ENCODE results near the gene FOXS1. TPM values are rescaled to one million over a fixed set of nuclear protein-coding genes. Genes with fewer than 3 reads are reported as not detected.
"Not testable (repeated sequence)": the region's sequence is repeated elsewhere in the genome, so short reads cannot be mapped to it uniquely, and the experiment has no call there.

FOXS1 gene
- total RNA-seq, 1 experiment from 2014 or later: 0.07 TPM

DNA sequence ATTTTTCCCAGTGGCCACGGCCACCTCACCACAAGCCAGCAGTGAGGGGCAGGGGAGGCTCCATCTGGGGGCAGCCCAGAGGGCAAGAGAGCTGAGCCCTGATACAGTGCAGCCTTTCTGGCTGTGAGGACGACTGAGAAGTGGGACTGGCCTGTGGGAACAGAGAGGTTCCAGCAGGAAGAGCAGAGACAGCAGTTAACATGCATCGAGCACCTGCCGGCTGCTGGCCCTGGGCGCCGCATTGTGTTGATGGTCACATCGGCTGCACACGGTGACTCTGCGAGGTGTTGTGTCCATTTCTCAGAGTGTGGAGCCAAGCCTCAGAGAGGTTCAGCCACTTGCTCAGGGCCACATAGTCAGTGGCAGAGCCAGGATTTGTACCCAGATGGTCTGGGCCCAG, 9.8 kb downstream of the FOXS1 start:
- DNase-seq: no peak
- H3K36me3 ChIP-seq: no peaks in the 10 kb centered on the region
- H3K4me3 ChIP-seq: no peak overlapping the region
- H3K9me3 ChIP-seq: no peaks in the 10 kb centered on the region; the same call in 1 of the 2 replicates
- H3K27me3 ChIP-seq: no peaks in the 10 kb centered on the region

GRCh38 chr20:31833931-31834521, 11.4 kb downstream of the FOXS1 start:
- Histone ChIP-seq H3K9me3 (no peaks in the 10 kb centered on the region; the same call in 1 of the 2 replicates), H3K27me3 (no peaks in the 10 kb centered on the region), H3K36me3 (no peaks in the 10 kb centered on the region), H3K4me3 (no peak overlapping the region)
- no peak for DNase-seq

GRCh38 chr20:31833130-31833930, 12.1 kb downstream of the FOXS1 start:
- no peaks in the 10 kb centered on the region; the same call in 1 of the 2 replicates for H3K9me3 ChIP-seq
- peak; percentile 40 for DNase-seq
- H3K36me3 ChIP-seq: no peaks in the 10 kb centered on the region
- H3K4me3 ChIP-seq: no peak overlapping the region
- no peaks in the 10 kb centered on the region for H3K27me3 ChIP-seq

GRCh38 chr20:31831771-31832306, 13.6 kb downstream of the FOXS1 start:
- Histone ChIP-seq H3K36me3 (no peaks in the 10 kb centered on the region), H3K27me3 (no peaks in the 10 kb centered on the region), H3K9me3 (no peaks in the 10 kb centered on the region; the same call in 1 of the 2 replicates), H3K4me3 (no peak overlapping the region)
- DNase-seq: no peak

- Histone ChIP-seq H3K27me3 (no peaks in the 10 kb centered on the region), H3K4me3 (no peak overlapping the region), H3K36me3 (no peaks in the 10 kb centered on the region), H3K9me3 (no peaks in the 10 kb centered on the region)
- DNase-seq: no peak
Observed at GRCh38 chr20:31831211-31831610, 14.2 kb downstream of the FOXS1 start.

DNA sequence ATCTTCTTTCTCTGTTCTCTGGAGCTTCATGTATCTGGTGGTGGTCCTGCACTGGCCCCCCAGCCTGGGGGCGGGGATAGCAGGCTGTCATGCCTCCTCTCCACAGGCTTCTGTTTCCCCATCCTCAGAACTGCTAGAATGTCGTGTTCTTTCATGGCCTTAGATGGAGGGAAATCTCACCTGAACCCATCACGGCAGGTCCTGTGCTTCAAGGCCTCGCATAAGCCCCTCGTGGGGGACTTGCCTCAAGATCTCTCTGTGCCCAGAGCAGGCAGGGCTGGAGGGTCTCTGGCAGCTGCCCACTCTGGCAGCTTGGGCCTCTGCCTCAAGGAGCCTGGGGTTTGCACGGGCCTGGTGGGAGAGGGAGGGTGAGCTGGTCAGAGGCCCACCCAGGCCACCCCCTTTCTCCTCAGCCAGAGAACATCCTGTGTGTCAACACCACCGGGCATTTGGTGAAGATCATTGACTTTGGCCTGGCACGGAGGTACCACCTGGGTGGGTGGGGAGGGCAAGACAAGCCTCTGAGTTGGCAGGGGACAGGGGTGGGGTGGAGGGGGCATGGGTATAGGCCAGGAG, 14.9 kb downstream of the FOXS1 start:
- Histone ChIP-seq H3K4me3 (no peak overlapping the region), H3K9me3 (no peaks in the 10 kb centered on the region), H3K36me3 (no peaks in the 10 kb centered on the region), H3K27me3 (no peaks in the 10 kb centered on the region)
- DNase-seq: no peak

- Histone ChIP-seq H3K4me3 (no peak overlapping the region), H3K9me3 (no peaks in the 10 kb centered on the region), H3K27me3 (no peaks in the 10 kb centered on the region), H3K36me3 (no peaks in the 10 kb centered on the region)
- DNase-seq: no peak
Observed at GRCh38 chr20:31829731-31830130, 15.7 kb downstream of the FOXS1 start.

GRCh38 chr20:31828016-31828415, 17.4 kb downstream of the FOXS1 start:
- not testable (repeated sequence) for H3K27me3 ChIP-seq, DNase-seq, H3K9me3 ChIP-seq, H3K4me3 ChIP-seq, H3K36me3 ChIP-seq

DNA sequence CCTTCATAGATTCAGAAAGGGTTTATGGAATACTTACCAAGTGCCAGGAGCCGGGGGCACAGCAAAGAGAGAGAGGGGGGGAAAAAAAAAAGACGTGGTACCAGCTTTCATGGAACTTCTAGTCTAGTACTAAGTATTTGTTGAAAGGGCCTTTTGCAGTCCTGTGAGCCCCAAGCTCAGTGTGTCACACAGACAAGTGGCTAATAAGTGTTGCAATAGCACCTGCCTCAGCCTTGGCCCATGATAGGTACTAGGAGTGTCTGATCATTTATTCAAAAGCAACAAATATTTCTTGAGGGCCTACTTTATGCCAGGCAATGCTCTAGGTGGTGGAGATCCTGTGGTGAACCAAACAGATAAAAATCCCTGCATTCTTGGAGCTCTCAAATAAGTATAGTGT, 18.3 kb downstream of the FOXS1 start:
- H3K36me3 ChIP-seq: no peaks in the 10 kb centered on the region
- H3K4me3 ChIP-seq: no peak overlapping the region
- no peaks in the 10 kb centered on the region for H3K27me3 ChIP-seq
- no peaks in the 10 kb centered on the region for H3K9me3 ChIP-seq
- DNase-seq: no peak

- Histone ChIP-seq H3K4me3 (no peak overlapping the region), H3K36me3 (no peaks in the 10 kb centered on the region), H3K27me3 (no peaks in the 10 kb centered on the region), H3K9me3 (no peaks in the 10 kb centered on the region)
- no peak for DNase-seq
Observed at GRCh38 chr20:31826074-31826473, 19.3 kb downstream of the FOXS1 start.

GRCh38 chr20:31824554-31825313, 20.7 kb downstream of the FOXS1 start:
- H3K27me3 ChIP-seq: no peaks in the 10 kb centered on the region
- no peaks in the 10 kb centered on the region for H3K36me3 ChIP-seq
- no peaks in the 10 kb centered on the region for H3K9me3 ChIP-seq
- DNase-seq: no peak
- no peak overlapping the region for H3K4me3 ChIP-seq

GRCh38 chr20:31824125-31824485, 21.3 kb downstream of the FOXS1 start:
- Histone ChIP-seq H3K9me3 (no peaks in the 10 kb centered on the region), H3K36me3 (no peaks in the 10 kb centered on the region), H3K4me3 (no peak overlapping the region), H3K27me3 (no peaks in the 10 kb centered on the region)
- DNase-seq: no peak

- no peaks in the 10 kb centered on the region for H3K36me3 ChIP-seq
- no peak for DNase-seq
- no peaks in the 10 kb centered on the region for H3K9me3 ChIP-seq
- H3K27me3 ChIP-seq: no peaks in the 10 kb centered on the region
- no peak overlapping the region for H3K4me3 ChIP-seq
Observed at GRCh38 chr20:31823360-31824124, 21.9 kb downstream of the FOXS1 start.

DNA sequence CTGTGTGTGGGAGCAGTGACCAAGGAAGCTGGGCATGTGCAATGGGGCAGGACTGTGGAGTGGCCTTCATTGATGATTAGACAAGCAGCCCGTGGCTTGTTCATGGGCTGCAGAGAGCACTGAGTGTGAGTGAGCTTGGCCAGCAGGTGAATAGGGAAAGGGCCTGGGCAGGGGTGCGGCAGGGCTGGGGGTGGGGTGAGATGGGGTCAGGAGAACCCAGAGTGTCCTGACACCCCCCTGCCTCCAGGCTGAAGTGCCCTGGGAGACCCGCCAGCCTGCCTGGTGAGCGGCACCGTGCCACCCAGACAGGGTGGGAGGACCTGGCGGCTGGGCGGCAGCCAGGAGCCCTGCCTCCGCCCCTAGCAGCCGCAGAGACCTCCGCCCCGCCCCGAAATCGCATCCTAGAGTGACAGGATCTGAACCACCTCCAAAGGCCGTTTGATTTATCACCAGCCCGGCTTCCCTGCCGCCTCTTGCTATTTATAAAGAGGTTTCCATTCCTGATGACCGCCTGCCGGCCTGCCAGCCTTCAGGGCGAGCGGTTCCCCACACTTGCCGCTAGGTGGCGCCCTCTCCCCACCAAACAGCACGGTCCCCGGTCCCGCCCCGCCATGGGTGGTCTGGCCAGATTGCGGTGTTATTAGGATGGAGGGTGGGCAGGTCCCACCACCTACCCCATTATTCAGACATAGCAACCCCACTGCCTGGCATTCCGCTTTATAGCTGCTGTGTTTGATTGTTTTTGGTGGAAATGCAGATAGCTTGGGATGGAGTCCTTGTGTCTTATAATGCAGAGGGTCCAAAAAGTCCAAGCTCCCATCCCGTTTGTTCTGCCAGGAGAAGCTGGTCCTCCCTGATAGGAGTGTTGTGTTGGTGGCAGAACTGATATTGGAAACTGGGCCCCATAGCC, 22.7 kb downstream of the FOXS1 start:
- H3K4me3 ChIP-seq: no peak overlapping the region
- no peaks in the 10 kb centered on the region for H3K9me3 ChIP-seq
- DNase-seq: peak; percentile 47
- no peaks in the 10 kb centered on the region for H3K27me3 ChIP-seq
- no peaks in the 10 kb centered on the region for H3K36me3 ChIP-seq

DNA sequence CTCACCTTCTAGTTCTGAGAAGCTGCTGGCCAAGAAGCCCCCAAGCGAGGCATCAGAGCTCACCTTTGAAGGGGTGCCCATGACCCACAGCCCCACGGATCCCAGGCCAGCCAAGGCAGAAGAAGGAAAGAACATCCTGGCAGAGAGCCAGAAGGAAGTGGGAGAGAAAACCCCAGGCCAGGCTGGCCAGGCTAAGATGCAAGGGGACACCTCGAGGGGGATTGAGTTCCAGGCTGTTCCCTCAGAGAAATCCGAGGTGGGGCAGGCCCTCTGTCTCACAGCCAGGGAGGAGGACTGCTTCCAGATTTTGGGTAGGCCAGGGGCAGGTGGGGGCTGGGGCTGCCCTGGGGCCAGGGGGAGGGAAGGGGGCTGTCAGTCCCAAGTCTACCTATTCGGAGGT, 24.0 kb downstream of the FOXS1 start:
- Histone ChIP-seq H3K36me3 (no peaks in the 10 kb centered on the region), H3K9me3 (no peaks in the 10 kb centered on the region), H3K27me3 (no peaks in the 10 kb centered on the region), H3K4me3 (no peak overlapping the region)
- DNase-seq: no peak

Measured in MG63 (cell line).